D341Med (cell line): ENCODE data around the gene RASGRP3.
A peak's percentile ranks its signal among the peaks of the same experiment; 100 is the strongest.

Experiments used
- DNase-seq: peaks from one replicate; pipeline ENCODE4 v3.0.0; 2012; ENCODE audit warnings: low spot score

The RASGRP3 gene

DNA sequence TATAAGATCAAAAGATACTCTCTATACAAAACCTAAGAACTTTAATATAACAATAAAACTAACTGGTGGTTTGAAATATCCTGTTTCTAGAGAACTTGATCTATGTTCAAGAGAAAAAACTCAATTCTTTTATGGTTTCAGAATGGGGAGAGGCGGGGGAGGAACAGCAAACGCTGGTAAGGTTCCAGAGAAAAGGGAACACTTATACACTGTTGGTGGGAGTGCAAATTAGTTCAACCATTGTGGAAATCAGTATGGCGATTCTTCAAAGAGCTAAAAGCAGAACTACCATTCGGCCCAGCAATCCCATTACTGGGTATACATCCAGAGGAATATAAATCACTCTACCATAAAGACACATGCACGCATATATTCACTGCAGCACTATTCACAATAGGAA, 105.4 kb downstream of the RASGRP3 start:
- DNase-seq, result no peak

DNA sequence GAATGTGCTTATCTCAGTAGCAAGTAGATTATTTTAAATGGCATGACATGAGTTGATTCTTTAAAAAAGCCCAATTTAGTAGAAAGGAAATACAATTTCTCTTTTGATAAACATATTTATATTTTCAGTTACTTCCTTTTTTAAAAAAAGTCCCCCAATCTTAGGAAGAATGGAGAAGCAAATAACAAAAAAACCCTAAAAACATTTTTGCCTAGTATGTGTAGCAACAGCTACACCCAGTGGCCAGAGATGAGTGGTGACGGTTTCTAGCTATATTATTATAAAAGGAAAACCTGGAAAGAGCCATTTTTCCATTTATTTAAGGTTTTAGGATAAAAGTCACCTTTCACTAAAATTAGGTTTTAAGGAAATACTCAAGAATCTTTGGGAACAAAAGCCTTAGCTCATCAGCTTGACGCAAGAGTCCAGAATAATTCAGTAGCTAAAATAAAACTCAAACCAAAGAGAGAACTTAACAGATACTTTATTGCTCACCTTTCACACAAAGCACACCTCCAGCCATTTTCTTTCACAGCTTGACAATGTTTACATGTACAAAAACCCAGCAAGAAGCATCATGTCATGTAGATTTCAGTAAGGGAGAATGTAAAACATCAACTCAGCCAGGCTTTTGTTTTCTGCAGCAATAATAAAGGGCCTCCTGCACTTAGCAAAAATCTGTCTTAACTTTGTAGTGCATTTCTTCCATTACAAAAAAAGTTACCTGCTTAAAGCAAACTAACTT, 106.9 kb downstream of the RASGRP3 start:
- DNase-seq, result peak; percentile 34

DNA sequence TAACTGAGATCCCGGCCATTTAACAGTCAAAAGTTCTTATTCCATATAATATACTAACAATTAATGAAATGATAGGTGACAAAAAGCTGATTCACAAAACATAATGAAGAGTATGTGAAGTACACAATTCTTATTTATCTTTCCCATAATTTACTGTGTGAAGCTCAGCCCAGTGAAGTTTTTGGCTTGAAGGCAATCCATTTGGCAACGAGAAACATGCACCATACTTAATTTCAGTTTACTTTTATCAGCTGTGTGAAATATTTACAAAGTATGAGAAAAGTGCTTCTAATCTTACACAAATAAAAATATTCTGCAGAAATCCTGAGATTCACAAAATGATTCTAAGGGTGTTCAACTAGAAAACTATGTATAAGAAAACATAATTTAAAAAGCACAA, 110.3 kb downstream of the RASGRP3 start:
- no peak for DNase-seq

DNA sequence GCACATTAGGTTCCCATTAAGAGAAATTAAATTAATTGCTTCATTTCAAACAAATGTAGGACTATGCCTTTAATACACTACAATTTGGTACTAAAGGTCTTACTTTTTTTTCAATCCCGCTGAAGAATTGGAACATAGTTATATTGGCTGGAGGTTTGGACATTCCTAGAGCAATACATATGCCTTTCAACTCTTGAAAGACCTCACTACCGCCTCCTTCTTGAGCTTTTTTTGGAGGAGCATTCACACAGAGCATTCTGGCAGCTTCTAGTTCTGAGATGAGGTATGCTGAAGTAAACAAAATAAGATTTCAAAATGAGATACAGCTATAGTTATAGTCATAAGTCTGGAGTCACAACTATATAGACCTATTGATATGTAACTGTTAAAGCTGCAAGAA, 111.8 kb downstream of the RASGRP3 start:
- no peak for DNase-seq

DNA sequence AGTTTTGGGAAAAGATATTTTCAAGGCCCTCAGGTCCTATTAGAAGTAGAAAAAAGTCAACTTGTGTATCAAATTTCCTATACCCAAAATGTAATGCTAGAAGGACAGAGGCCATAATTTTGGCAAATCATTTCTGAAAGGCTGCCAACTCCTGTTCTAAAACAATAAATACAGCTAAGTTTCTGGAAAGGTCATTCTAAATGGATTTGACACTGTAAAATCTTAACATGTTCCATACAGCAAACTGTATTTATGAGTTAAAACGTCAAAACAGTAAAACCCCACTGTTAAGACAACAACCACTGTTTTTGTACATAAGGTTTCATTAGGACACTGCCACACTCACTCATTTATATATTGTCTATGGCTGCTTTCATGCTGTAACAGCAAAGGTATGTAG, 113.0 kb downstream of the RASGRP3 start:
- no peak for DNase-seq

DNA sequence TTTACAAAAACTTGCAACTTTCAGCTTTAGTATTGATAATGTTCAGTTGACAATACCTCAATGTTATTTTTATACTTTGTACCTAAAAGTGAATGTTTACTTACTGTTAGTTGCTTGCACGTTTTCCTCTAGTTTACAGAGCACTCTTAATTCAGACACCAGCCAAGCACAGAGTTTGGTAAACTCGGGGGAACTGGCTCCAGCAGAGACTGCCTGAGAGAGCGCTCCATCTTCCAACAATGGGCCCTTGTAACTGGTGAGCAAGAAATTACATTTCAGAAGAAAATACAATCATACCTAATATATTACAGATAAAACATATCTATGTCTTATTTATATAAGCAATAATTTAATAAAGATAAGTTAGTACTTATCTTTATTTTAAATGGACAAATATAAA, 118.9 kb downstream of the RASGRP3 start:
- no peak for DNase-seq

DNA sequence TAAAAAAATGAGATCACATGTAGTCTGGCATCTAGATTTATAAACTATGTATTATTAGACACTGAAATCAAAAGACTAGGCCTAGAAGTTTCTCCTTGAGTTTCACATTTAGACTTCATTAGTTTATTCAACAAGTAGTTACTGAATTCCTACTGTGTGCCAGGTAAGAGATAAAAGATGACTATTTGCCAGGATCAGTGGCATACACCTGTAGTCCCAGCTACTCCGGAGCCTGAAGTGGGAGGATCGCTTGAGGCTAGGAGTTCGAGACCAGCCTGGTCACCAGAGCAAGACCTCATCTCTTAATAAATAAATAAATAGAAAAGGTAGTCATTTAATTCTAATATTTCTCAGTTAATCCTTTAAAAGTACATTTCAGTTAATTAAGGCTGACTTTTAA, 120.6 kb downstream of the RASGRP3 start:
- DNase-seq, result no peak

DNA sequence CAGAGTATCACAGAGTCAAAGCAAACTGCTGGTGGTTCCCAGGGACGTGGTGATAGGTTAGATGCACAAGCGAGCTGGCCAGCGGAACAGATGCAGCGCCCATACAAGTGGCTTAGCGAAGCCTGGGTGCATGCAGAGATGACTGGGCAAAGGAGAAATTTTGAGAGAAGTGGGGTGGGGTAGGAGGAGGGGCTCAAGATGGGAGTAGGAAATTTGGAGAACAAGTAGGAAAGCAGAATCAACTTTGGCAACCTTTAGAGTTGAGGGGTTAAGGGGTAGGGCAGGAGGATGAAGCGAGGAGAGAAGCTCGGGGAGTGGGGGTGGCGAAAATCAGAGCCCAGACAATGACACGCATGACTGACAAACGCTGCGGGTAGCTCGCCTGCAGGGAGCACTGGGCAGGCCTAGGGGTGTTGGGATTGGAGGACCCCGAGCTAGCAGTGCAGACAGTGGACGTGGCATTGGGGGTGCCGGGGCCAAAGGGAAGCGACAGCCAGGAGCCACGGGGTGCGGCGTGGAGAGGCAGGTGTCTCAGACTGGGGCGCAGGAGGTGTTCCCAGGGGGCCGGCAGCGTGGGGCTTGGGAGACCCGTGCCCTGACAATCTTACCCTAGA, 122.2 kb downstream of the RASGRP3 start:
- peak; percentile 48 for DNase-seq

DNA sequence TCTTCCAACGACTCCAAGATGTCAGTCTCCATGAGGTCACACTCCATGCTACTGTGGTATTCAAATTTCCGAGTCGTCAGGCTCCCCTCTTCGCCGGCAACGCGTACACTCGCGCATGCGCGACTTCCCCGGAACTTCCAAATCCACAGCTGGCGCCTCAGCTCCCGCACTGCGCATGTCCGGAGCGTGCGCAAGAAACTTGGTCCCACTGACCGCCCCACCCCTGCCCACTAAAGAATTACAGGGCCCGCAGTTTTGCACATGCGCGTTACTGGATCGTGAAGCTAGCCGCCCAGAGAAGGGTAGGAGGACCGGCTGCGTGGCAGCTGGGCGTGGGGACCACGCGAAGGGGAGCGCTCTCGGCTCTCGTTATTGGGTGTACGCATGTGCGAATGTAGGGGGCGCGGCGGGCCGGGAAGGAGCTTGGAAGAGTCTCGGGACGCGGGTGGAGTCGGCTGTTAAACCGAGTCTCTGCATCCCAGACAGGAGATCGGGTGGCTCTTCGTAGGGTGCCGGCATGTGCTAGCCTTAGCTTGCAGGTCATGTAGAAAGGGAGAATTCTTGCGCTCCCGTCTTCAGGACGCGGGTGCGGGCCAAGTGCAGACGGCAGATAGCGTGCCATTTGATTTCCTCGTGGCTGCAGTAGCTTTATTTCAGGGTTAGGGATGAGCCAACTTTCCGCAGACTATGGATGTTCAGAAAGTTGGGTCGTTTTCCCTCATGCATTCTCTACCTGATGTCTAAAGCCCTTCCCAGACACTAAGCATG, 122.9 kb downstream of the RASGRP3 start, which contains the start of gene FAM98A:
Gene FAM98A (minus strand): TSS at position 125 of the 768 bp plus-strand sequence. CDS start 78 bp downstream, at position 47.
- DNase-seq, result peak; percentile 94

DNA sequence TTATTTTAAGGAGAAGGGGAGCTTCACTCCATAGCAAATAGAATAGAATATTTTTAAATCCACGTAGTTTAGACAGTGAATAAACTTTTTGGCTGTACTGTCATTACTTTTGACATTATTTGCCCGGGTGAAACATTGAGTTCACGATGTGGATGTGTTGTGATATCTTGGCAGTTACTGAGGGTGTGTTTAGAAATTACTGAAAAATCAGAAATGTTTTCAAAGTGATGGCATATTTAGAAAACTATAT, 123.4 kb downstream of the RASGRP3 start:
- DNase-seq, result no peak

DNA sequence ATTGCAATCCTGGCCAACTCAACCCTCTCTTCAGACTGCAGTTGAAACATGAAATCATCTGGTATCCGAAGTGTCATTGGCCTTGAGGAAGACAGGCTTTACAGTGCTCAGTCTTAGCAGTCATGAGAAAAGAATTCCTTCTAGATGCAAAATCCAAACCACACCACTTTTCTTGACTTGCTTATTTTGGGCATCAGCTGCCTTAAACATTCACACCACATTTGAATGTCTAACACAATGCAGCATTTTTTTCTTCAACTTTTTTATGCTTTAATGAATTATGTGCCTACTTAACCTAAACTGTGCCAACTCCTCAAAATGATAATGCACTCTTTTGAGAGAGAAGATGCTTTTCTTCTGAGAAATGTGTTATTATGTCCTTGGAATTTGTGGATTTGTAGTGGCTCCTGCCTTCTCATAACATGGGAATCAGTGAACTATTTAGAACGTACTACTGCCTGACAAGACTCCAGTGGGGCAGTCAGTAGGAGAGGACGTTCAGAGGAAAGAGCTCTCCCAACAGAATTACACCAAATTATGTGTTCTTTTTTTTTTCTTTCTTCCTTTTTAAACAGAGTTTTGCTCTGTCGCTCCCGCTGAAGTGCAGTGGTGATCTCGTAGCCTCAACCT, 125.9 kb downstream of the RASGRP3 start:
- DNase-seq, result no peak

DNA sequence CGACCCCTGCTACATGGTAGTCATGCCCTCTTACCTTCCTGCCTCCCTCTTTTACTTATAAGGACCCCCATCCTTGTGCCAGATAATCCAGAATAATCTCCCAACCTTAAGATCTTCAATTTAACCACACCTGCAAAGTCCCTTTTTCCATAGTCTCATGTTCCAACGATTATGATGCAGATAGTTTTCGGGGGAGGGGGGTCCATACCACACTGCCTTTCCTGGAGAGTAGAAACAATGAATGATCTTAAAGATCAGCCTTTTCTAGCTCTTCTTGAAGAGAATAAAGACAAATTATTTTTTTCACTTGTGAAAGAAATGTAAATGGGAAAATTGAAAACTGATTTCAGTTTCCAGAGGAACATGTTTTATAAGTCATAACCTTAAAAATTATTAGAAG, 127.0 kb downstream of the RASGRP3 start:
- no peak for DNase-seq

DNA sequence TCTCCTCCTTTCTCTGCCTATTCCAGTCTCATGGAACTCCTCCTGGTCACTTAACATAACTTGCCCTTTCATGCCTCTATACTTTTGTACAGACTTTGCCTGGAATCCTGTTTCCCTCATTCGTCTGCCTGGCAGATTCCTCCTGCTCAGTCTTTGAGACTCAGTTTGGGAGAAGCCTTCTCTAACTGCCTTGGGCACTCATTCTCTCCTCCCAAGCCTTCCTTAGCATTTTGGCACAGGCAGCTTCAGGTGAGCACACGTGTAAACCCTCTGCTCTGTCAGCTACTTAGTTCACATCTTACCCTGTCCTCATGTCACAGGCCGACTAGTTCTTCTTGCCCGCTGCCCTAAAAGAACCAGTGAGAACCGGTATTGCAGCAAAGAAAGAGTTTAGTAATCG, 128.6 kb downstream of the RASGRP3 start:
- DNase-seq, result no peak

DNA sequence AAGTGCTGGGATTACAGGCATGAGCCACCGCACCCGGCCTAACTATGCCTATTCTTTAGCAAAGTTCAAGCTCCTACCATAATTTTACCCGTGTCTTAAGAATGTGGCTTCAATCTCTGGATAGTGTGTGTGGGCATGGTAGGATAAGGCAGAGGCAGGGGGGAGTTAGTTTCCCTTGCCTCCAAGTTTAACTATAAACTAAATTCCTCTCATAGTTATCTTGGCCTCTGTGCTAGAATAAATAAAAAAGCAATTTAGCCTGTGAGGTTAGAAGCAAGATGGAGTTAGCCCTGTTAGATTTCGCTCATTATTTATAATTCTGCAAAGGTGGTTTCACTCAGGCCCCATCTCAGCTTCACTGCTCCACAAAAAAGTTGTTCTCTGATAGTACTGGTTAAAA, 129.7 kb downstream of the RASGRP3 start:
- no peak for DNase-seq

DNA sequence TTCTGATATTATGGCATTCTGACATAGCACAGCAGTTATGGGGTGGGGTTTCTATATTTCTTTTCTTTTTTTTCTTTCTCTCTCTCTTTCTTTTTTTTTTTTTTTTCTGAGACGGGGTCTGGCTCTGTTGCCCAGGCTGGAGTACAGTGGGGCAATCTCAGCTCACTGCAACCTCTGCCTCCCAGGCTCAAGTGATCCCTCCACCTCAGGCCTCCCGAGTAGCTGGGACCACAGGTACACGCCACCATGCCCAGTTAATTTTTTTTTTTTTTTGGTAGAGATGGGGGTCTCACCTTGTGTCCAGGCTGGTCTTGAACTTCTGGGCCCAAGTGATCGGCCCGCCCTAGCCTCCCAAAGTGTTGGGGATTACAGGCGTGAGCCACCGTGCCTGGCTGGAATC, 130.2 kb downstream of the RASGRP3 start:
- no peak for DNase-seq

DNA sequence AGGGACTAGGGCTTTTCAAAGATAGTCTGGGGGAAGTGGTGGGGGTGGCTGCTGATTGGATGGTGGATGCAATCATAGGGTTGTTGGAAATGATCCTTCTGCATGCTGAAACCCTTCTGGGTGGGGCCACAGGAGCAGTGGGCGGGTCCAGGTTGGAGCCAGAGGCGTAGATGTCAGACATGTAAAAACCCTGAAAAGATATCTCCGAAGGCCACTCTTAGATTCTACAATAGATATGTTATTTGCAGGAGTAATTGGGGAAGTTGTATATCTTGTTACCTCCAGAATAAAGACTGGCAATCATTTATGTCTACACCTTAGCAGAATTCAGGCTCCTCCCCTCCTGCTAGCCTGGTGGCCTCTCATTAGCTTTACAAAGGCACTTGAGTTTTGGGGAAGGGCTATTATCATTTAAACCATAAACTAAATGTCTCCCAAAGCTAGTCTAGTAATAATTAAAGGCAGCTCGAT, 130.8 kb downstream of the RASGRP3 start:
- no peak for DNase-seq

DNA sequence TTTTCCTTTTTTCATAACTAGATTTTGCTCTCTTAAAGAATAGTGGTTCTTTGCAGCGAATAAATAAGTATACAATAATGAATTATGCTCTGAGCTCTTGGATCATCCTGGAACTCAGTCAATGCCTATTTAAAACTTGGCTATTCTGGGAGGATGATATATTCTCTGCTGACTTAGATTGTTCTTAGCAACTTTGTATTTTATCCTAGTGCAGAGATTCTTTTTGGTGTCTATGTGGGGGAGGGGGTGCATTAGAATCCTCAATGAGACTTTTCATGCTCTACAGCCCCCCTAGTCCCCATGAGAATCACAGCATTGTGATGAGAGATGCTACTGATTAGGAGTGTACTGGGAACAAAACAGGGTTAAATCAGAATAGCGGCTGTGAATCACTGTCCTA, 131.5 kb downstream of the RASGRP3 start:
- DNase-seq, result no peak

DNA sequence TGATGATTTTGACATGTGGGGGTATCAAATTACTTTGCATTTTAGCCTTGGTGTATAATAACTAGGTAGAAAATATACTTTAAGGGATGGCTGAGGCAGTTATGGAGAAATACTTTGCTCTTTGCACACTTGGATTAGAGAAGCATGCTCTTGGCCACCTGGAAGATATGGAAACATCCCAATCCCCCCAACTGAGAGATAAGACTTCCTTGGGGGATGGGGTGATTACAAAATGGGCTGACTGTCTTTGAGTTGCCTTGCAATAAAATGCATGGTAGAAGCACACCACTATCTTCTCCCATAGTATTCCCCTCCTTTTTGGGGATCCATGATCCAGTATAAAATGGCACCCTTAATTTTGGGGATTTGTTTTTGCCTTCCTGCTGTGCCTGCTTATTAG, 137.7 kb downstream of the RASGRP3 start:
- DNase-seq, result no peak
